HG02759 (cell line): ENCODE data around the gene FAM240B.

Experiments used
- ATAC-seq: cut with Tn5 transposase; IDR thresholded peaks from one replicate; pipeline ENCODE4 v1.9.1; 2021; ENCODE audit warnings: mild to moderate bottlenecking, moderate library complexity; ENCODE audit not compliant: unreplicated experiment

Gene FAM240B

DNA sequence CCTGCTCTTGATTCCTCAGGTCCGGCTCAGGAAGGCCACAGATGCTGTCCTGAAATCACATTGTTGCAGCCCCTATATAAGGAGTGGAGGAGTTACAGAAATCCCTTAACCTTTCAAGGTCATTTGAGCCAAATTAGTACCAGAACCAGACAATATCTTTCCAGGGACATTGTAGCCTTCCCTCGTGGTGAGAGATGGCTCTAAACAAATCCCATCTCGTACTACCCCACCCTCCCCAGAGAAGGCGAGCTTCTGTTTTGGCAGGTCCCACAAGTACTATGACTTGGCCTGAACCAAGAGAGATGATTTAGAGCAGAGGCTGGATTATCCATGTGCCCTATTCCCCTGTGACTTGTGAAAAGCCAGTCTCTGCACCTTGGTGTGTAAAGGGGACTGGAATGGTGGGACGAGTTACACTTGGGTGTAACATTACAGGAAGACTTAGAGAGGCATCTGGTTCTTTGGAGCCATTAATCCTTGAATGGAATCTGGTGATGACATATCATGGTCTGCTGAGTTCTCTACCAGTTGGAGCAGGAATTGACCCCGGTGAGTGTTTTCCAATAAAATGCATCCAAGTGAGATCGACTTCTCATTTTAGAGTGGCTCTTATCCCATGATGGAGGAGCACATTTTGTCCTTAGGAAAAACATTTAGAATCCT is at the start of gene FAM240B:
FAM240B (minus strand) TSS at position 51 of the 663 bp plus-strand sequence. CDS start 16,134 bp downstream, outside the sequence.
- ATAC-seq, result no peak

DNA sequence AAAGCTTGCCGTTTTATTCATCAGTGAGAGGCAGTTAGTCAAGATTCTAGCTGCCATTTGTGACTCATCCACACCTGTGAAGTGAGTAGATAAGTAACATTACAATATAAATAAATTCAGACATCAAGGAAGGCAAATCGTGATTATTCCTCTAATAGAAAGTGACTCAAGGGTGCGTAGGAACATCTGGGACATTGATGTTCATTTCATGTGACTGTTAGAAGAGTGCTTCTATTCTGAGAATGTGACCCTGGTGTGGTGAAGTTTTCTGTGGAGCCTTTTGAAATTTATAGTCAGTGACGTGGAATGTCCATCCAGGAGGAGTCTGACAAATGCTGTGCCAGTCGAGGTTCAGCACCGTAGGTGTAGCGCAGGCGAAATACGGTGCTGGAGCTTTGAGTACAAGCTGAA is 48.4 kb upstream of the FAM240B start:
- no peak for ATAC-seq

- ATAC-seq, result no peak
Observed at GRCh38 chr9:38765101-38765500, 45.2 kb upstream of the FAM240B start.

GRCh38 chr9:38761999-38762398 is 42.1 kb upstream of the FAM240B start:
- ATAC-seq, result no peak

DNA sequence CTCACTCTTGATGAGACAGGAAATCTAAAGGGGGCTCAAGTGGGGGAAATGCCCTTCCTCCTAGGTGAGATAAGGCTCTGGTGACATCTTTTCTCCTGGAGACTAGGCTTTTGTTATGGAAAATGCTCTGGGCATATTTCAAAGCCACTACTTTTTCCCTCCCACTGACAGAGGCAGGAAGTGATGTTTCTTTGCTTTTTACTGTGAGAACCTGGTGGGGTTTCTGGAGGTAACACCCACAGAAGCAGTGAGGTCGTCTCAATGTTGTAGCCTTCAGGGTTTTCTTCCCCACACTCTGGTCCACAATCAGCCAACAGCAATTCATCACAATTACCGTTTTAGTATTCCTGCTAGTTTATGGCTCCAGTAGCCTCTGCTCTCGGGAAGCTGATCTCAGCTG is 41.4 kb upstream of the FAM240B start:
- ATAC-seq, result no peak

GRCh38 chr9:38756702-38757101 is 36.8 kb upstream of the FAM240B start:
- no peak for ATAC-seq

- no peak for ATAC-seq
Observed at GRCh38 chr9:38747941-38748340, 28.0 kb upstream of the FAM240B start.

DNA sequence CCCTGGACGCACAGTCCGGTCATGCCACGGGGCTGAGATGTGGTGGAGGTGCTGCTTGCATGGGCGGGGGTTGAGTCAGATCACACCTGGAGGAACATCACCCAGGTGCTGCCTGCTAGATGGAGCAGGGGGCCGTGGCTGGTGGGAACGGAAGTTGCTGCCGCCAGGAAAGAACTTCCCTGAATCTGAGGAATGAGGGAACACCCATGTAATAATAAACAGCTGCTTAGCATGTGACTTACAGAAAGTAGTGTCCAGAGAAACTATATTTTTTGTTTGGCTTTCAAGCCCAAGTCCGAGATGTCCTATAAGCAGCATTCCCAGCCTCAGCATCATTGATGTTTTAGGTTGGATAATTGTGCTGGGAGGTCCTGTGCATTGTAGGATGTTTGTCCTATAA is 27.1 kb upstream of the FAM240B start:
- no peak for ATAC-seq

DNA sequence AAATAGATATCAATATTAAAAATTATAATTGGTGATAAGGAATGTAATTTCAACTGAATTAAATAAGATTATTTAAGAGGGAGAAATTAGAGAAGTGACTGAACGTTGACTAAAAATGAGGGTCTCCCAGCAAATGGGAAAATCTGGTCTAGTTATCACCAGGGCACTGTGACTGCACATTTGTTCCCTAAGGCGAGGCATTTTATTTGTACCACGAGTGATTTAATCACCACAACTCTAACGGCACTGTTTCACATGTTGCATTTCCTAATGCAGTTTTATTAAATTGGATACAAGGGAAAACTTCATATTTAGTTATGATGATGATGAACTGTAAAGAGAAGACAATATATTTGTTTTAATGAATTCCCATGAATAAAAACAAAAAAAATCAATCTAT is 26.4 kb upstream of the FAM240B start:
- ATAC-seq, result no peak

DNA sequence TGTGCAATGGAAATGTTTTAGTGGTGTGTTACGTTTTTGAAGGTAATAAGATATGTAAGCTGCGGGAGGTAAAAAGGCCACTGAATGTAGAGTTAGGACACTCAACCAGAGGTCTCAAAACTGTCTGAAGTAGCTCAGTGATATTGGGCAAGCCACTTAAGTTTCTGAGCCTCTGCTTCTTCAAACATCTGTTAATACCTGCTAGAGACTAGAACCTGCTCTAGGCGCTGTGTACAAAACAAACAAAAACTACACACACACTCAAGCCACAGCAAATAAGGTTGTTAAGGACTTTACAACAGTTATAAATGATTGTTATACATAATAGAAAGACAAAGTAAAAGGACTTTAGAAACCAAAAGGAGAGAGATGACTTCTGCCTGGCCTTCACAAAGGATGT is 24.6 kb upstream of the FAM240B start:
- no peak for ATAC-seq

GRCh38 chr9:38737246-38737645 is 17.3 kb upstream of the FAM240B start:
- ATAC-seq, result no peak

GRCh38 chr9:38734831-38735230 is 14.9 kb upstream of the FAM240B start:
- ATAC-seq, result no peak

DNA sequence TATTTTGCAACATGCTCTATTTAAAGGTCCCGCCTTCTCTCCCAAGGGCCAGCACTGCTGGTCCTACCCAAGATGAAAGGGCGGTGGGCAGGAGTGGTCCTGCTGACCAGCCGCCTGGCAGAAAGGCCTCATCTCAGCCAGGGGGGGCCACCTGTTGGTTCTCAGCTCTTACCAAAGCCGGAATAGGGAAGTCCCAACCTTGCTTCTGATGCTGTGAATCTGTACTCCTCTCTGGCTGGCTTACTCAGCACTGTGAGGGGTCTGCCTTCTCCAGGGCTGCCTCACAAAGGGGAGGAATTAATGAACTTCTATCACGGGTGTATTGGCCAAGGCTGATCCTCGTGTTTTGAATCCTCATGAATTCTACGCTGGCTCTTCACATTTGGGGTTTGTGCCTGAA is 13.6 kb upstream of the FAM240B start:
- ATAC-seq, result no peak

GRCh38 chr9:38732885-38733284 is 13.0 kb upstream of the FAM240B start:
- ATAC-seq, result no peak

DNA sequence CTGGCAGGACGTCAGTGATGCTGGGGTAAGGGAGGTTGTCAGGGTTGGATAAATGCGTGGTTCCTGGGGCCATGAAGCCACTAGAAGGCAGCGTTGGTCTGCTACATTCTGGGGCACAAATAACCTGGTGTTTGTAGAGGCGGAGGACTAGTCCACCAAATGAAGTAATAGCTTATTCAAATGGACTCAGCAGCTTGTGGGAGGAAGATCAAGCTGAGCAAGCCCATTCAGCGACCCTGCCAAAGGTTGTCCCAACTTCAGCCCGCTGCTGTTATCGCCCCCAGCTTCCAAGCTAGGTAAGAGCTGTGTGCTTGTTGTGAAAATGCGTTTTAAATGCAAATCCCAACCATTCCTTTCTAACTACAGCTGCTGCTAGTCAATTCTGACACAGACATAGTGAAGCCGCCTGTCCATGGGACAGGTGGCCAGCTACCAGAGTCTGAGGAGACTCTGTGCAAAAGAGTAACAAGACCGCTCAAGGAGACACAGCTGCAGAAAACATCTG is 7.6 kb upstream of the FAM240B start:
- ATAC-seq, result no peak

DNA sequence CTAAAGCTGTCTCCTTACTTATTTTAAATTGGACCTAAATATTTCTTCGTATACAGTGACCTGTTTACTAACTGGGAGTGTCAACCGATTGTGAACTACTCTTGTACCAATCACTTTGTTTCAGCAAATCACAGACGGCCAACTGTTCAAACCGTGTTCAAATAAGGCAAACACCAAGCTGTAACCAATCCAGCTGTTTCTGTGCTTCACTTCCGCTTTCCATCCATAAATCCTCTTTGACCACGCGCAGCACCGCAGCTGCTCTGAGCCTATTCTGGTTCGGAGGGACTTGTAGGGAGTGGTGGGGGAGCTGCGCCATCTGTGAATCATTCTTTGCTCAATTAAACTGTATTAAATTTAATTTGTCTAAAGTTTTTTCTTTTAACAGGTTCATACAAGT is 4.8 kb upstream of the FAM240B start:
- ATAC-seq, result no peak

DNA sequence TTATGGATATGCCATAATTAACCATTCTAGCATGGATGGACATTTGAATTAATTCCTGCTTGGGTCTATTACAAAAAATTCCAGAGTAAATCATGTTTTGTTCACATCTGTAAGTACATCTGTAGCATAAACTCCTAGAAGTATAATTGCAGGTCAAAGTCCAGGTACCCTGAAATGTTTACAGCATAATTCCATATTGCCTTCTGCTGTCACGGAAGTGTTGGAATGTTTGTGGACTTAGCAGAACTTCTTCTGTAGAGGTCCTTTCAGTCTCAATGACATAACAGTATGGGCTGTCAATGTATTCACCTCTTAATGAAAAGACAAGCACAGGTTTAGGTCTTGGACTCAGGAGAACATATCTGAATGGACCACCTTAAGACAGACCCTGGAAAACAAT is 1.8 kb downstream of the FAM240B start:
- ATAC-seq, result no peak

- no peak for ATAC-seq
Observed at GRCh38 chr9:38715684-38716083, 4.2 kb downstream of the FAM240B start.

GRCh38 chr9:38713426-38713825 is 6.5 kb downstream of the FAM240B start:
- no peak for ATAC-seq

DNA sequence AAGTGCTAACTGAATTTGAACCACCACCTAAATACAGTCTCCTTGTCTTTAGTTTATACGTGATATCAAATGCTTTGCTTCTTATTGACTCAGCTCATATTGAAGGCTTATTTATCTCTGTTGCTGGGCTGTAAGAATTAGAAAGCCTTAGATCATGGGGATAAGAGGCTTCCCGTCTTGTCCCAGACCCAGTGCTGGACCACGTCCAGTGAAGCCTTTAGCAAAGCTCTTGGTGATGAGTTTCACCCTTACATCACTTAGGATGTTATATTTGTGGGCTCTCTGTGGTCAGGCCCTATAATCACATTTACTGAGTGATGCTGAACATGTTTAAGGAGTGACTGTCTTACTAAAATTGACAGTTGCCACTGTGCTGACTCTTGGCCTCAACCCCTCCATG is 11.2 kb downstream of the FAM240B start:
- ATAC-seq, result no peak

DNA sequence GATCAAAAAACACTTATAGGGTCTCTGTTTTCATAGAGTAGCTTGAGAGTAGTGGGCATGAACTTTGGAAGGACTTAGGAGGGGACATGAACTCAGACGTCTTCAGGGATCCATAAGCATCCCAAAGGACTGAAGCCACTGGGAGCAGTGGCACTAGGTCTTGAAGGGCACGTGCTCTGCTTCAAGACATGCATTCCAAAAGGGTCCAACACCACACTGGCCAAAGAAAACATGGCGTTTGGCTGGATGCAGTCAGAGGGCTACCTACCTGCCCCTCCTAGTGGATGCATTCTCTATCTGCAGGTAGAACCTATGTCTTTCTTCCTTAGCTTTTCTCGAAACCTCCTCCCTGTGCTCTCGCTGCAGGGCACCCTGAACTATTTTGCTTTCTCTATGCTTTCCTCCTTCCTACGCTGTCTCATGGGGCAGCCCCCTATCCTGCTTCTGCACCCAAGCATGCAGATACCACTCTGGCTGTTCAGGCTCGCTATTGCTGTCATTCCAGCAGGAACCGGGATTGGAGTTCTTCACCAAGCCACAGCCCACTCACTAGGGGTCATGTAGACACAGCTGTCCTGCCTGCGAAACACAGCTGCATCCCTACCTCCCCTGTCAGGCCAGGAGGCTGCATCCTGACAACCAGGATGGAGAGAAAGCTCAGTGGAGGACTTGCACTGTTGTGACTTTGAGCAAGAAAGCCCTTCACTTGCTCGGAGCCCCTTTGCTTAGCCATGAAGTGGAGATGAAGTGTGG is 11.9 kb downstream of the FAM240B start:
- ATAC-seq, result no peak

- ATAC-seq, result no peak
Observed at GRCh38 chr9:38706493-38706892, 13.4 kb downstream of the FAM240B start.
